ENCODE results near the gene DSC1.

- no peak for TF ChIP-seq EP300 (IDR thresholded peaks at IDR 0.05)
- TF ChIP-seq CTCF (IDR thresholded peaks at IDR 0.05) = no peak
Observed at GRCh38 chr18:31206071-31206470, 43.4 kb upstream of the DSC1 start.
